Measurements from ENCODE around the gene UCP3. TPM values are rescaled to one million over a fixed set of nuclear protein-coding genes. Genes with fewer than 3 reads are reported as not detected.

Gene UCP3
- total and polyA plus RNA-seq, 2 of the 8 experiments (the other 6 are each of a cell fraction or from before 2014, with no cell fraction given) = 0.85 to 1.3 TPM

GRCh38 chr11:74030723-74031676 is 22.1 kb upstream of the UCP3 start (continued):
- TF ChIP-seq SIN3A (conservative IDR thresholded peaks at IDR 0.05 in 1 of 2, IDR thresholded peaks at IDR 0.05 in 1 of 2; ENCODE audit: low read depth in 1 of 2, low read length in 2 of 2) = no peak
- TF ChIP-seq CTBP2 (IDR thresholded peaks at IDR 0.05; ENCODE audit: borderline replicate concordance, insufficient read depth, insufficient read length, low read length) = no peak
- TF ChIP-seq CEBPB (IDR thresholded peaks at IDR 0.05; ENCODE audit: low read depth, low read length) = no peak
- TF ChIP-seq POLR2AphosphoS5 (IDR thresholded peaks at IDR 0.05; ENCODE audit: low read depth, low read length) = no peak
- no peak for TF ChIP-seq CHD1 (IDR thresholded peaks at IDR 0.05; ENCODE audit: low read depth, low read length)
- TF ChIP-seq TBP (IDR thresholded peaks at IDR 0.05; ENCODE audit: low read depth, low read length) = no peak

Data from H1 (cell line).